Smooth muscle cell (in vitro differentiated cells): ENCODE measurements around the gene MUC3A. TPM values are rescaled to one million over a fixed set of nuclear protein-coding genes. Genes with fewer than 3 reads are reported as not detected.

ENCODE experiments used
- polyA plus RNA-seq: library from polyadenylated mRNA; unstranded; fragments of >200 nt; fragmentation: Nextera tagmentation; extraction: Ambion mirVana; gene quantifications from 2 replicates; pipeline ENCODE4 v1.2.1, GENCODE V29; 2016
- small RNA-seq: library from RNA; depleted of rRNA; stranded (forward); fragments of <200 nt; gene quantifications from one replicate; pipeline ENCODE3, GENCODE V24; 2014
- total RNA-seq: library from RNA; depleted of rRNA; stranded (reverse); fragments of >200 nt; gene quantifications from 2 replicates; pipeline ENCODE4 v1.2.3, GENCODE V29; 2014

Gene MUC3A
- total and polyA plus RNA-seq, 2 experiments from 2014 or later: not detected

Small RNAs within 50 kb of the gene (small RNA-seq; reads per million reads assigned to genes)
- gene RN7SL549P (not detected), gene RPS29P15 (not detected)

Other genes with a start within 250 kb of the MUC3A start
- 19.5 and 19.6 TPM in 2 replicates for gene POP7, start 243.4 kb upstream of the MUC3A start, total RNA-seq
- gene POP7, start 243.4 kb upstream of the MUC3A start, polyA plus RNA-seq: 58.7 and 62.3 TPM in 2 replicates
- not detected in 2 replicates for gene EPO, start 229.1 kb upstream of the MUC3A start, total RNA-seq
- gene EPO, start 229.1 kb upstream of the MUC3A start, polyA plus RNA-seq: not detected in 2 replicates
- not detected in 2 replicates for gene ZAN, start 215.9 kb upstream of the MUC3A start, total RNA-seq
- gene ZAN, start 215.9 kb upstream of the MUC3A start, polyA plus RNA-seq: not detected in 2 replicates
- 45.4 and 49.4 TPM in 2 replicates for gene EPHB4, start 122.0 kb upstream of the MUC3A start, total RNA-seq
- 50.5 and 56.3 TPM in 2 replicates for gene EPHB4, start 122.0 kb upstream of the MUC3A start, polyA plus RNA-seq
- gene SLC12A9, start 96.8 kb upstream of the MUC3A start, total RNA-seq: 8.9 and 16.8 TPM in 2 replicates
- gene SLC12A9, start 96.8 kb upstream of the MUC3A start, polyA plus RNA-seq: 12.1 and 17.8 TPM in 2 replicates
- 41.9 and 46.8 TPM in 2 replicates for gene TRIP6, start 82.1 kb upstream of the MUC3A start, total RNA-seq
- 65.6 and 87.0 TPM in 2 replicates for gene TRIP6, start 82.1 kb upstream of the MUC3A start, polyA plus RNA-seq
- 17.8 and 32.1 TPM in 2 replicates for gene SRRT, start 74.4 kb upstream of the MUC3A start, total RNA-seq
- 63.6 and 87.5 TPM in 2 replicates for gene SRRT, start 74.4 kb upstream of the MUC3A start, polyA plus RNA-seq
- 0.31 and 1.2 TPM in 2 replicates for gene UFSP1, start 59.8 kb upstream of the MUC3A start, total RNA-seq
- gene UFSP1, start 59.8 kb upstream of the MUC3A start, polyA plus RNA-seq: 2.6 and 2.9 TPM in 2 replicates
- 2.6 and 3.2 TPM in 2 replicates for gene ACHE, start 53.6 kb upstream of the MUC3A start, total RNA-seq
- gene ACHE, start 53.6 kb upstream of the MUC3A start, polyA plus RNA-seq: 2.8 and 3.5 TPM in 2 replicates
- 7.6 and 13.5 TPM in 2 replicates for gene MUC12, start 20.0 kb downstream of the MUC3A start, total RNA-seq
- 17.1 and 18.0 TPM in 2 replicates for gene MUC12, start 20.0 kb downstream of the MUC3A start, polyA plus RNA-seq
- gene MUC17, start 70.5 kb downstream of the MUC3A start, total RNA-seq: 0.13 TPM in 1 of 2 replicates, not detected in the other
- gene MUC17, start 70.5 kb downstream of the MUC3A start, polyA plus RNA-seq: 0.06 TPM in 1 of 2 replicates, not detected in the other
- gene TRIM56, start 135.9 kb downstream of the MUC3A start, total RNA-seq: 2.5 and 5.4 TPM in 2 replicates
- gene TRIM56, start 135.9 kb downstream of the MUC3A start, polyA plus RNA-seq: 11.0 and 11.2 TPM in 2 replicates
- gene SERPINE1, start 177.6 kb downstream of the MUC3A start, total RNA-seq: 387 and 435 TPM in 2 replicates
- 460 and 495 TPM in 2 replicates for gene SERPINE1, start 177.6 kb downstream of the MUC3A start, polyA plus RNA-seq
- 104 and 105 TPM in 2 replicates for gene AP1S1, start 204.9 kb downstream of the MUC3A start, total RNA-seq
- gene AP1S1, start 204.9 kb downstream of the MUC3A start, polyA plus RNA-seq: 44.0 and 51.2 TPM in 2 replicates
- 0.85 TPM in 1 of 2 replicates, not detected in the other for gene VGF, start 216.0 kb downstream of the MUC3A start, total RNA-seq
- 0.20 and 0.25 TPM in 2 replicates for gene VGF, start 216.0 kb downstream of the MUC3A start, polyA plus RNA-seq
- gene NAT16, start 230.8 kb downstream of the MUC3A start, total RNA-seq: not detected in 2 replicates
- not detected in 2 replicates for gene NAT16, start 230.8 kb downstream of the MUC3A start, polyA plus RNA-seq